Caco-2 (cell line): ENCODE results near the gene GNAS-AS1. TPM values are rescaled to one million over a fixed set of nuclear protein-coding genes. Genes with fewer than 3 reads are reported as not detected.

Experiments
- BruUV-seq: library from RNA; stranded (reverse); fragments of 400-500 nt; replicated peaks from 2 replicates; lab custom pipeline; 2021; lab: Mats Ljungman, UMichigan
- CTCF ChIA-PET: fragments of 300-600 bp; sonication (Branson Sonifier 250); formaldehyde crosslinking; loops from one replicate; lab custom pipeline; 2022; ENCODE audit warnings: antibody characterized with exemption; lab: Charles Lee
- POLR2A ChIA-PET: fragments of 300-600 bp; sonication (Branson Sonifier 250); formaldehyde crosslinking; loops from one replicate; lab custom pipeline; 2022; ENCODE audit warnings: antibody characterized with exemption; lab: Charles Lee
- DNase-seq, 2 experiments: peaks; one replicate each; pipeline versions ENCODE4 v3.0.0 to v3.0.0-alpha.2; 2020 to 2022
- H3K27me3 ChIP-seq: replicated peaks from 2 replicates; pipeline ENCODE4 v1.6.0; 2011; ENCODE audit warnings: low read length; ENCODE audit not compliant: control insufficient read depth, insufficient read depth
- H3K36me3 ChIP-seq: 2 replicates; pipeline ENCODE4 v1.5.1; 2011; ENCODE audit warnings: low read length; ENCODE audit not compliant: control insufficient read depth, insufficient read depth
- H3K4me1 ChIP-seq: fragments of 250-450 bp; sonication (Bioruptor Pico); 2 replicates; pipeline ENCODE4 v1.5.1; 2020; ENCODE audit warnings: mild to moderate bottlenecking
- H3K4me3 ChIP-seq: 2 replicates; pipeline ENCODE4 v1.5.1; 2011; ENCODE audit warnings: low read depth, mild to moderate bottlenecking, control low read depth, low read length
- H3K9me3 ChIP-seq: fragments of 250-450 bp; sonication (Bioruptor Pico); 2 replicates; pipeline ENCODE4 v1.5.1; 2020; ENCODE audit warnings: mild to moderate bottlenecking, moderate library complexity
- H3K27ac Mint-ChIP-seq: one replicate; pipeline ENCODE4 v1.8.0; 2022; ENCODE audit warnings: mixed read lengths; ENCODE audit not compliant: unreplicated experiment
- H3K27me3 Mint-ChIP-seq: one replicate; pipeline ENCODE4 v1.8.0; 2022; ENCODE audit warnings: mixed read lengths; ENCODE audit not compliant: insufficient read depth, unreplicated experiment
- H3K36me3 Mint-ChIP-seq: one replicate; pipeline ENCODE4 v1.8.0; 2022; ENCODE audit warnings: mild to moderate bottlenecking, mixed read lengths; ENCODE audit not compliant: insufficient read depth, unreplicated experiment
- H3K4me1 Mint-ChIP-seq: one replicate; pipeline ENCODE4 v1.8.0; 2022; ENCODE audit warnings: low read depth, mixed read lengths; ENCODE audit not compliant: unreplicated experiment
- H3K4me3 Mint-ChIP-seq: one replicate; pipeline ENCODE4 v1.8.0; 2022; ENCODE audit warnings: mild to moderate bottlenecking, moderate library complexity, mixed read lengths; ENCODE audit not compliant: unreplicated experiment
- H3K9me3 Mint-ChIP-seq: one replicate; pipeline ENCODE4 v1.8.0; 2022; ENCODE audit warnings: mixed read lengths; ENCODE audit not compliant: unreplicated experiment
- intact Hi-C: fragments of 100-400 bp; cut with micrococcal nuclease; formaldehyde crosslinking; loops from one replicate; pipeline ENCODE4 v1.10.0; 2022; ENCODE audit not compliant: unreplicated experiment
- total RNA-seq: library from RNA; stranded (reverse); gene quantifications from 2 replicates; pipeline ENCODE4 v1.2.3, GENCODE V29; 2022
- TF ChIP-seq, protein P1 (sequence below), 2 experiments: fragments of 200-600 bp in 1 of 2; IDR thresholded peaks; 1 replicate in 1 of 2; 2 replicates in 1 of 2; pipeline versions ENCODE4 v1.5.1 to v1.8.0; 2011 to 2022; ENCODE audit warnings: antibody characterized with exemption in 1 of 2, control low read depth in 1 of 2, inconsistent platforms in 1 of 2, low read depth in 1 of 2, low read length in 1 of 2, mild to moderate bottlenecking in 1 of 2, moderate library complexity in 1 of 2; ENCODE audit not compliant: insufficient read depth in 1 of 2, severe bottlenecking in 1 of 2, unreplicated experiment in 1 of 2

Gene GNAS-AS1
- total RNA-seq, 1 experiment from 2014 or later = 5.1 TPM

DNA sequence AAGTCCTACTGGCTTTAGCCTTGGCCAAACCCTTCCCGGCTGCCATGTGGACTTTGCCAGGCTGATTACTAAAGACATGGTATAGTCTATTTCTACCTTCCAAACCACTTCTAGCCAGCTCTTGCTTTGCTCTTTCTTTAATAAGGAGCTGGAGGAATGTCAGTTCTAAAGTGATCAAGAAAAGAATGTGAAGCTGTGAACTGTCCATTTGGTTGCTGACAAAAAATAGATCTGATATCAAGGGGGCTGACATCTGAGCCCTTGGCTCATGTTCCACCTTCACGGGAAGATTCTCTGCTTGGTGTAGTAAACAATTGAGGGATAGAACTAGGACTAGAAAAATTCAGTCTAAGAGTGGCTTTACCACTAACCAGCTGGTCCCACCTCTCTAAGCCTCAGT is 22.6 kb downstream of the GNAS-AS1 start:
- H3K36me3 ChIP-seq = no peaks in the 10 kb centered on the region
- no peaks in the 10 kb centered on the region for H3K27me3 ChIP-seq
- no TSS peak for BruUV-seq
- TF ChIP-seq, protein P1, sequence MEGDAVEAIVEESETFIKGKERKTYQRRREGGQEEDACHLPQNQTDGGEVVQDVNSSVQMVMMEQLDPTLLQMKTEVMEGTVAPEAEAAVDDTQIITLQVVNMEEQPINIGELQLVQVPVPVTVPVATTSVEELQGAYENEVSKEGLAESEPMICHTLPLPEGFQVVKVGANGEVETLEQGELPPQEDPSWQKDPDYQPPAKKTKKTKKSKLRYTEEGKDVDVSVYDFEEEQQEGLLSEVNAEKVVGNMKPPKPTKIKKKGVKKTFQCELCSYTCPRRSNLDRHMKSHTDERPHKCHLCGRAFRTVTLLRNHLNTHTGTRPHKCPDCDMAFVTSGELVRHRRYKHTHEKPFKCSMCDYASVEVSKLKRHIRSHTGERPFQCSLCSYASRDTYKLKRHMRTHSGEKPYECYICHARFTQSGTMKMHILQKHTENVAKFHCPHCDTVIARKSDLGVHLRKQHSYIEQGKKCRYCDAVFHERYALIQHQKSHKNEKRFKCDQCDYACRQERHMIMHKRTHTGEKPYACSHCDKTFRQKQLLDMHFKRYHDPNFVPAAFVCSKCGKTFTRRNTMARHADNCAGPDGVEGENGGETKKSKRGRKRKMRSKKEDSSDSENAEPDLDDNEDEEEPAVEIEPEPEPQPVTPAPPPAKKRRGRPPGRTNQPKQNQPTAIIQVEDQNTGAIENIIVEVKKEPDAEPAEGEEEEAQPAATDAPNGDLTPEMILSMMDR (IDR thresholded peaks at IDR 0.05; ENCODE audit: insufficient read depth in 1 of 2, low read depth in 1 of 2, low read length in 1 of 2, severe bottlenecking in 1 of 2, unreplicated experiment in 1 of 2) = no peak
- no peak overlapping the region for H3K4me3 Mint-ChIP-seq
- no peaks in the 10 kb centered on the region; the same call in 1 of the 2 replicates for H3K9me3 ChIP-seq
- H3K27ac Mint-ChIP-seq = no peak overlapping the region
- H3K4me1 Mint-ChIP-seq = no peaks in the 10 kb centered on the region
- H3K36me3 Mint-ChIP-seq = no peaks in the 10 kb centered on the region
- no peak overlapping the region for H3K4me3 ChIP-seq
- no peaks in the 10 kb centered on the region for H3K9me3 Mint-ChIP-seq
- H3K4me1 ChIP-seq = no peaks in the 10 kb centered on the region
- H3K27me3 Mint-ChIP-seq = peaks cover 18% of the 10 kb centered on the region
- no peak for DNase-seq
- intact Hi-C loops = no loop called here
- ChIA-PET CTCF (interaction anchor here (0.7 kb wide), 1 partner anchor 407 kb away, joined by 3 read pairs; no protein-coding TSS in a partner anchor), POLR2A (no interaction called here)

DNA sequence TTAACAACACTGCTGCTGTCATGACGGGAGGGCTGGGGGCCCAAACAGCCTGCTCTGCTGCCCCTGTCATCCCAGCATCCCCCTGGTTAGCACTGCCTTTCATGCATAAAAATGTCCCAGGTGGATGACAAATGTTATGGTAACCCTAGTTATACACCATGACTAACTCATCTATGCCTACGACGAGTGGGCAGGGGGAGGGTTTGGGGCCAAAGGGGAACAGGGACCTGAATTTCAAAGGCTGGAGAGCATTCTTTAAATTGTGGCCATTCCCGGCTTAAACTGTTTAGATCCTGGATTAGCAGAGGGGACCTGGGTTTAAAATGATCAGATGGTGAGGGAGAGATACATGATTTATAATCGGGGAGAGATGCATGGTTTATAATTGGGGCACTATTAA is 24.4 kb downstream of the GNAS-AS1 start:
- H3K4me1 ChIP-seq = no peaks in the 10 kb centered on the region
- H3K36me3 Mint-ChIP-seq = no peaks in the 10 kb centered on the region
- H3K4me3 ChIP-seq = no peak overlapping the region
- TF ChIP-seq, protein P1 (IDR thresholded peaks at IDR 0.05; ENCODE audit: insufficient read depth in 1 of 2, low read depth in 1 of 2, low read length in 1 of 2, severe bottlenecking in 1 of 2, unreplicated experiment in 1 of 2) = no peak
- H3K9me3 Mint-ChIP-seq = no peaks in the 10 kb centered on the region
- intact Hi-C loops = no loop called here
- no peak overlapping the region for H3K4me3 Mint-ChIP-seq
- no peak for DNase-seq
- no TSS peak for BruUV-seq
- ChIA-PET CTCF (no interaction called here), POLR2A (no interaction called here)
- H3K27me3 ChIP-seq = no peaks in the 10 kb centered on the region
- H3K27me3 Mint-ChIP-seq = peaks cover 10% of the 10 kb centered on the region
- no peak overlapping the region for H3K27ac Mint-ChIP-seq
- no peaks in the 10 kb centered on the region; the same call in 1 of the 2 replicates for H3K9me3 ChIP-seq
- H3K36me3 ChIP-seq = no peaks in the 10 kb centered on the region
- H3K4me1 Mint-ChIP-seq = no peaks in the 10 kb centered on the region

DNA sequence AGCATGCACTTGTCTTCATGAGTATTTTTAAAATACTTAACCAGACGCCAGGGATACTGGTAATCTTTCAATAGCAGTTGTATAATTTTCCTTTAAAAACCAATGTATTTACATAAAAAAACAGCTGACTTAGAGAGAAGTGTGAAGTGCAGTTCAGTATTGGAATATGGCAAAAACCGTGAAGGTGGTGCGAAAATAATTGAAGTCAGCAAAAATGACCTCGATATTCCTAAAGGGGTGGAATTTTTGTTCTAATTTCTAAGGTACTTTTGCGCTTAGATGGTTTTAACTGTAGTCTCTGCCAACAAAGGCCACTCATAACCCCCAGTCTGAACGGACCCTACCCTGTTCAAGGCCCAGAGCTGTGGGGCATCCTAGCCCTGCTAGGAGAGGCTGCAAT is 25.3 kb downstream of the GNAS-AS1 start:
- CTCF ChIA-PET = no interaction called here

More for the DNA sequence above, 25.3 kb downstream of the GNAS-AS1 start:
- POLR2A ChIA-PET = interaction anchor here (0.5 kb wide), 1 partner anchor 20 kb away, joined by 6 read pairs; no protein-coding TSS in a partner anchor
- H3K9me3 ChIP-seq = peaks cover 6% of the 10 kb centered on the region
- H3K4me3 ChIP-seq = no peak overlapping the region
- DNase-seq = no peak
- intact Hi-C loops = no loop called here
- Mint-ChIP-seq H3K4me3 (no peak overlapping the region), H3K9me3 (no peaks in the 10 kb centered on the region), H3K36me3 (no peaks in the 10 kb centered on the region), H3K27ac (no peak overlapping the region), H3K27me3 (peaks cover 10% of the 10 kb centered on the region), H3K4me1 (no peaks in the 10 kb centered on the region)
- no peaks in the 10 kb centered on the region for H3K4me1 ChIP-seq
- no peaks in the 10 kb centered on the region for H3K27me3 ChIP-seq
- no TSS peak for BruUV-seq
- no peaks in the 10 kb centered on the region for H3K36me3 ChIP-seq
- TF ChIP-seq, protein P1 (IDR thresholded peaks at IDR 0.05; ENCODE audit: insufficient read depth in 1 of 2, low read depth in 1 of 2, low read length in 1 of 2, severe bottlenecking in 1 of 2, unreplicated experiment in 1 of 2) = no peak
